ENCODE data around the gene RTF1. TPM values are rescaled to one million over a fixed set of nuclear protein-coding genes. Genes with fewer than 3 reads are reported as not detected.

Gene RTF1
- total RNA-seq, 1 donor = 29.5 TPM

DNA sequence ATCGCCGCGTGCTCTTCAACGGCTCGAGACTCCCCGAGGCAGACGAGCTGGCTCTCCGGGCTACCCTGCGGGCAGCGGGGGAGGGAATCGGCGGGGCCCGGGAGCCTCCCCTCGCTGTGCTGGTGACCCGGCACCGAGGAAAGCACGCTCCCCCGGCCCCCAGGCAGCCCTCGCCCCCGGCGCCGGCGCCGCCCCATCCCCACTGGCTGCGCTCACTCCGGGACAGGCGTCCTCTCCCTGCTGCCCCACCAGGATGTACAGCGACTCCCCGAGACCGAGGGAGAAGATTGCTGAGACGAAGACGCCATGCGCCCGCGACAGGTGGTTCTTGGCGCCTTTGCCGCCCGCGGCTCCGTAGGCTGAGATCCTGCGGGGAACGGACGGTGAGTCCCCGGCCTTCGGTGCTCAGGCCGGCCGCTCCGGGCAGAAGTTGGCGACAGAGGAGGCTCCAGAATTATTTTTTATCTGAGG is 95.0 kb downstream of the RTF1 start:
- no peak for DNase-seq (ENCODE audit: low read depth)
- TF ChIP-seq, protein P1, sequence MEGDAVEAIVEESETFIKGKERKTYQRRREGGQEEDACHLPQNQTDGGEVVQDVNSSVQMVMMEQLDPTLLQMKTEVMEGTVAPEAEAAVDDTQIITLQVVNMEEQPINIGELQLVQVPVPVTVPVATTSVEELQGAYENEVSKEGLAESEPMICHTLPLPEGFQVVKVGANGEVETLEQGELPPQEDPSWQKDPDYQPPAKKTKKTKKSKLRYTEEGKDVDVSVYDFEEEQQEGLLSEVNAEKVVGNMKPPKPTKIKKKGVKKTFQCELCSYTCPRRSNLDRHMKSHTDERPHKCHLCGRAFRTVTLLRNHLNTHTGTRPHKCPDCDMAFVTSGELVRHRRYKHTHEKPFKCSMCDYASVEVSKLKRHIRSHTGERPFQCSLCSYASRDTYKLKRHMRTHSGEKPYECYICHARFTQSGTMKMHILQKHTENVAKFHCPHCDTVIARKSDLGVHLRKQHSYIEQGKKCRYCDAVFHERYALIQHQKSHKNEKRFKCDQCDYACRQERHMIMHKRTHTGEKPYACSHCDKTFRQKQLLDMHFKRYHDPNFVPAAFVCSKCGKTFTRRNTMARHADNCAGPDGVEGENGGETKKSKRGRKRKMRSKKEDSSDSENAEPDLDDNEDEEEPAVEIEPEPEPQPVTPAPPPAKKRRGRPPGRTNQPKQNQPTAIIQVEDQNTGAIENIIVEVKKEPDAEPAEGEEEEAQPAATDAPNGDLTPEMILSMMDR (IDR thresholded peaks at IDR 0.05; ENCODE audit: insufficient read depth, low read length) = no peak

GRCh38 chr15:41512512-41512939 is 95.6 kb downstream of the RTF1 start:
- DNase-seq (ENCODE audit: low read depth) = no peak
- no peak overlapping the region for H3K4me3 ChIP-seq (ENCODE audit: low read depth, low read length)
- TF ChIP-seq, protein P1 (IDR thresholded peaks at IDR 0.05; ENCODE audit: insufficient read depth, low read length) = no peak

More for the DNA sequence above, 95.0 kb downstream of the RTF1 start:
- H3K4me3 ChIP-seq (ENCODE audit: low read depth, low read length) = no peak overlapping the region

DNA sequence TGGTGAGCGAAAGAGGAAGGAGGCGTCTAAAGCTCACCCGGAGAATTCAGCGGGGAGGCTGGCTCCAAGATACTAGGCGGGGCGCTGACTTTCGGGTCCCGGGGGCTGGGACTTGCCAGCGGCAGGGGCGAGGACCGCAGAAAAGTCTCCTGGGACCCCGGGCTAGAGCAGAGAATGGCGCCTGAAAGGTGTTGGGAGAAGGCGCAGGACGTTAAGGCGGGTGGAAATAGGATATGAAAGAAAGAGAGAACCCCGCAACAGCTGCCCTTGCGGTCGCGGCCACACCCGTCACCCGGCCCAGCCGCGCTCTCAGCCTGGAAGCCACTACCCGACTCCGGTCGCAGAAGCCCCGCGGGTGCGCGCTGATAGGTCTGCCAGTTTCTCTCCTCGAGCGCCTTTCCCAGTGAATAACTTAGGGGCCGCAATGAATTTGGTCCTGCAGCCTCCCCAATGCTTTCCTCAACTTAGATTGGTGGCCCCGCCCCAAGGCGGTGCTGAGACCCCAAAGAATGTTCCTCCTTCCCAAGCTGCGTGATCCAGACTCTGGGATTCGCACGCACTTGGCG is 96.1 kb downstream of the RTF1 start:
- no peak for DNase-seq (ENCODE audit: low read depth)
- TF ChIP-seq, protein P1 (IDR thresholded peaks at IDR 0.05; ENCODE audit: insufficient read depth, low read length) = no peak
- peak overlapping the region; percentile 13 for H3K4me3 ChIP-seq (ENCODE audit: low read depth, low read length)

DNA sequence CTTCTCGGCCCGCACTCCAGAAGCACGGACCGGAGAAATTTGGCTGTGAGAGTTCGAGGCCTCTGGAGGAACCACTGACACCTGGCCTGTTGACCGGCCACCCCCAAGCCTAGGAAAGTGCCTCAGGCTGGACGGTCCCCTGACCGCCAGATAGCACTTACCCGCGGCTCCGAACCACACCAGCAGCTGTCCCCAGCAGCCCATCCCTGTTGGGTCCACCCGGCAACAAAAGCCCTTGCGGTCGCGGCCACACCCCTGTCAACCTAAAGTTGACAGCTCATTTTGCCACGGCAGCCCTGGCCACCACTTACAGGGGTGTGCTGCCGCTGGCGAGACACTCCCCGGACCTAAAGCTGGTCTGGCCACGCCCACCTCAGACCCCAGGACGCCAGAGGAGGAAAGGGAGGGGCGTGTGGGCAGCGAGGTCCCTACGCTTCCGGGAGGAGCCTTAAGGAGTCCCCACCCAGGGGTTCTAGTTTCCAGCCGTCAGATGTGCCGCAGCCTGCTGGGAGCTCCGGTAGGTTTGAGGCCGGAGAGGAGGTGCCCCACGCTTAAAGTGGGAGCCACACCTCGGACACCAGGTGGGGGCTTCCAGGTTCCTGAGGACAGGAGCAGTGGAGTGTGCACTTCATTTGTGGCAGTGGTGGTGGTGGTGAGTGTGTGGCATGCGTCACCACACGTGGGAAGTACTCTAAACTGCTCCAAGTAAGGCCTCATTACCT is 96.8 kb downstream of the RTF1 start, which contains the start of gene LTK:
Gene LTK (minus strand): TSS at position 322 of the 722 bp plus-strand sequence. CDS start 118 bp downstream, at position 204.
- TF ChIP-seq, protein P1 (IDR thresholded peaks at IDR 0.05; ENCODE audit: insufficient read depth, low read length) = no peak
- H3K4me3 ChIP-seq (ENCODE audit: low read depth, low read length) = peak within 1 kb of the TSS; percentile 13
- no peak for DNase-seq (ENCODE audit: low read depth)

GRCh38 chr15:41517895-41518449 is 101.1 kb downstream of the RTF1 start:
- no peak for DNase-seq (ENCODE audit: low read depth)
- TF ChIP-seq, protein P1 (IDR thresholded peaks at IDR 0.05; ENCODE audit: insufficient read depth, low read length) = no peak
- no peak overlapping the region for H3K4me3 ChIP-seq (ENCODE audit: low read depth, low read length)

- H3K4me3 ChIP-seq (ENCODE audit: low read depth, low read length) = no peak overlapping the region
- DNase-seq (ENCODE audit: low read depth) = no peak
- TF ChIP-seq, protein P1 (IDR thresholded peaks at IDR 0.05; ENCODE audit: insufficient read depth, low read length) = no peak
Observed at GRCh38 chr15:41520636-41521035, 103.7 kb downstream of the RTF1 start.
